Fibroblast of villous mesenchyme (primary cell): Measurements from ENCODE around the gene ROR1. TPM values are rescaled to one million over a fixed set of nuclear protein-coding genes. Genes with fewer than 3 reads are reported as not detected.

Source experiments
- DNase-seq: peaks from one replicate; pipeline ENCODE4 v3.0.0-alpha.2; 2010; ENCODE audit warnings: low read depth
- H3K4me3 ChIP-seq: 2 replicates; pipeline ENCODE4 v1.5.1; 2011; ENCODE audit warnings: low read depth, mild to moderate bottlenecking, low read length
- CTCF ChIP-seq: IDR thresholded peaks from 2 replicates; pipeline ENCODE4 v1.5.1; 2012; ENCODE audit warnings: low read depth, mild to moderate bottlenecking, low read length; ENCODE audit not compliant: insufficient read depth
- total RNA-seq: library from RNA; depleted of rRNA; stranded (reverse); fragments of >200 nt; gene quantifications from 2 replicates; pipeline ENCODE4 v1.2.3, GENCODE V29; 2012

ROR1 gene
- total RNA-seq, 1 donor, result 8.6 TPM

- TF ChIP-seq CTCF, result no peak
These were observed 373.4 kb downstream of the ROR1 start for GRCh38 chr1:64147045-64147724.

GRCh38 chr1:64147759-64148158 is 373.9 kb downstream of the ROR1 start:
- H3K4me3 ChIP-seq, result no peak overlapping the region
- no peak for TF ChIP-seq CTCF
- DNase-seq, result peak; percentile 15

More at GRCh38 chr1:64147045-64147724, 373.4 kb downstream of the ROR1 start:
- no peak overlapping the region for H3K4me3 ChIP-seq
- DNase-seq, result no peak

GRCh38 chr1:64150266-64150665 is 376.4 kb downstream of the ROR1 start:
- DNase-seq, result no peak
- TF ChIP-seq CTCF, result no peak
- no peak overlapping the region for H3K4me3 ChIP-seq

- no peak overlapping the region for H3K4me3 ChIP-seq
- TF ChIP-seq CTCF, result no peak
- no peak for DNase-seq
These were observed 377.0 kb downstream of the ROR1 start for GRCh38 chr1:64150729-64151230.

GRCh38 chr1:64155278-64155677 is 381.5 kb downstream of the ROR1 start:
- no peak for DNase-seq
- TF ChIP-seq CTCF, result no peak
- H3K4me3 ChIP-seq, result no peak overlapping the region

GRCh38 chr1:64161357-64161941 is 387.6 kb downstream of the ROR1 start:
- TF ChIP-seq CTCF, result no peak
- peak; percentile 77 for DNase-seq
- H3K4me3 ChIP-seq, result no peak overlapping the region

GRCh38 chr1:64162151-64162550 is 388.3 kb downstream of the ROR1 start:
- no peak for DNase-seq
- TF ChIP-seq CTCF, result no peak
- H3K4me3 ChIP-seq, result no peak overlapping the region
